Measurements from ENCODE around the gene UGT1A7.

- no peak for TF ChIP-seq CBX2 (IDR thresholded peaks at IDR 0.05; ENCODE audit: insufficient read depth, low read length, poor library complexity, severe bottlenecking)
- no peak for TF ChIP-seq PRPF4 (IDR thresholded peaks at IDR 0.05; ENCODE audit: insufficient read depth, low read depth, low read length, poor library complexity, severe bottlenecking)
Measured at GRCh38 chr2:233789554-233789953, 107.9 kb downstream of the UGT1A7 start.
